Aorta (tissue), 5 donors: ENCODE data around the gene SLC39A11. TPM values are rescaled to one million over a fixed set of nuclear protein-coding genes. Genes with fewer than 3 reads are reported as not detected.

Experiments
- ATAC-seq: fragments of 200-7000 bp; cut with Tn5 transposase; one replicate; pipeline ENCODE4 v1.9.1; 2022; ENCODE audit warnings: moderate library complexity; ENCODE audit not compliant: low FRiP score
- DNase-seq, 2 donors: peaks; one replicate each; pipeline ENCODE4 v3.0.0-alpha.2; 2020
- H3K27ac ChIP-seq, 2 donors: one replicate each; pipeline ENCODE4 v1.5.1; 2013; ENCODE audit warnings: low read length in 2 of 2, mild to moderate bottlenecking in 2 of 2, moderate library complexity in 2 of 2, control low read depth in 1 of 2, inconsistent platforms in 1 of 2, low read depth in 1 of 2
- H3K27me3 ChIP-seq, 2 donors: one replicate each; pipeline ENCODE4 v1.6.1; 2013; ENCODE audit warnings: control low read depth in 1 of 2, low read length in 1 of 2, mild to moderate bottlenecking in 1 of 2, moderate library complexity in 1 of 2; ENCODE audit not compliant: insufficient read depth in 2 of 2, control insufficient read depth in 1 of 2
- H3K36me3 ChIP-seq, 2 donors: one replicate each; pipeline ENCODE4 v1.6.1; 2013; ENCODE audit warnings: control low read depth in 1 of 2, low read length in 1 of 2, mild to moderate bottlenecking in 1 of 2; ENCODE audit not compliant: insufficient read depth in 2 of 2, control insufficient read depth in 1 of 2
- H3K4me1 ChIP-seq, 2 donors: one replicate each; pipeline ENCODE4 v1.6.1; 2013; ENCODE audit warnings: low read length in 2 of 2, control low read depth in 1 of 2, mild to moderate bottlenecking in 1 of 2, moderate library complexity in 1 of 2; ENCODE audit not compliant: insufficient read depth in 2 of 2, control insufficient read depth in 1 of 2
- H3K4me3 ChIP-seq, 2 donors: one replicate each; pipeline ENCODE4 v1.5.1; 2013; ENCODE audit warnings: low read length in 2 of 2, control low read depth in 1 of 2, mild to moderate bottlenecking in 1 of 2
- H3K9me3 ChIP-seq: one replicate; pipeline ENCODE4 v1.6.1; 2013; ENCODE audit warnings: mild to moderate bottlenecking, low read length; ENCODE audit not compliant: control insufficient read depth
- WGBS, 2 donors: extraction: QIAGEN DNeasy Blood & Tissue Kit; methylation state at CpG; one replicate each; pipeline ENCODE4 v1.1.7; 2013; 5-methylcytosine and 5-hydroxymethylcytosine counted together
- intact Hi-C, 2 donors: fragments of 100-400 bp; cut with DNase I; formaldehyde crosslinking; loops; one replicate each; pipeline versions ENCODE4 v1.14.2 to v1.15.0; 2022
- polyA plus RNA-seq, 2 donors: library from polyadenylated mRNA; stranded (reverse); fragments of 200-250 nt; gene quantifications; one replicate each; pipeline ENCODE4 v1.2.3, GENCODE V29; 2013
- total RNA-seq, 2 donors: library from RNA; stranded (reverse); fragmentation: NEBNext Ultra II Directional; extraction: Animal tissue kit (Norgen Biotek cat#: 25700); gene quantifications; one replicate each; pipeline ENCODE4 v1.2.1, GENCODE V29; 2021
- donor health status: healthy with polysubstance abuse.
- donor health status: Bipolar disorder and iron deficiency.
- donor health status: DM: no; HTN: no; CAD: no.
- donor health status: DM: no; HTN: no; CAD: no.
- donor health status: DM: yes; HTN: yes; CAD: no.

The SLC39A11 gene
- total and polyA plus RNA-seq, 4 donors = 9.3 to 31.8 (median 17.5) TPM

DNA sequence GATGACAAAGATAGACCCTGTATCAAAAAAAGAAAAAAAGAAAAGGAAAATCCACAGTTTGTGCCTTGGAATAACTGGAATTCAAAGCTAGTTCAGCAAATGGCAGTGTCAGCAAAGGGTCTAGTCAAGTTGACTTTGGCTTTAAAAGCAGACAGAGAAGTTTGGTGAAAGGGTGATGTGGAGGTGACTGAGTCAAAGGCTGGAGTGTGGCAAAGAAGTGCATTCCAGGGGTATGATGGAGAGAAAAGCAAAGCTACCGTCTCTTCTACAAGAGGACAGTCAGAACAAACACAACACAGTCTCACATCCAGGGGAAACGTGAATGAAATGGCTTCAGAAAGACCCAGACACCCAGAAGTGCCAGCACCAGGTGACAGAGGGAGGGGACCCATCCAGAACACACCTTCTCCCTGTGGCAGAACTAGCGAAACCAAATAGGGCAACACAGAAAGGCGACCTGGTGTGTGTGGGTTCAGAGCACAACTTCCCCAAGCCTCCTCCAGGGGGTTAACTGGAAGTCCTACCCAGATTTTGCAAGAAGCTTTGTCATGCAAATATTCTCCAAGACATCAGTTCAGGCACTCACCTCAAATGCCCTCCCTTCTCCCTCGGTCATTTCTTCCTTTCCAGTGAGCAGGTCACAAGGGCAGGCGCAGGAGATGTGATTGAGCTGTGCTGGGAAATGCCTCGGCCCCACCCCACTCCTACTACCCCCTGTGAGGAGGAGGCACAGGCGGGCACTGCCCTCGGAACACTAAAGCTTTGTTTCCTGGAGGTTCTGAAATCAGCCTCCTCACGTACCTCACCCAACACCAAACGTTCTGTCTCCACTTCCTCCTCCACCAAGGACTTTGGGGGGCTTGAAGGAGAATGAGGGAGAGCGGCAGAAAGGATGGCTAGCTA is 489.7 kb downstream of the SLC39A11 start:
- Histone ChIP-seq H3K36me3 (no peaks in the 10 kb centered on the region), H3K27ac (no peak overlapping the region), H3K27me3 (no peaks in the 10 kb centered on the region), H3K4me1 (no peaks in the 10 kb centered on the region), H3K4me3 (no peak overlapping the region), H3K9me3 (no peaks in the 10 kb centered on the region)
- WGBS, 2 donors = 34 to 39% methylated on average over 12 of the region's 12 CpGs
- no peak for ATAC-seq
- intact Hi-C loops = no loop called here
- no peak for DNase-seq

- WGBS, 2 donors = 58 to 71% methylated on average over 4 of the region's 4 CpGs
- Histone ChIP-seq H3K36me3 (no peaks in the 10 kb centered on the region), H3K27me3 (no peaks in the 10 kb centered on the region), H3K27ac (no peak overlapping the region), H3K9me3 (no peaks in the 10 kb centered on the region), H3K4me3 (no peak overlapping the region), H3K4me1 (no peaks in the 10 kb centered on the region)
- intact Hi-C loops = no loop called here
- DNase-seq (no peak), ATAC-seq (no peak)
Measured at GRCh38 chr17:72600934-72601333, 491.6 kb downstream of the SLC39A11 start.

DNA sequence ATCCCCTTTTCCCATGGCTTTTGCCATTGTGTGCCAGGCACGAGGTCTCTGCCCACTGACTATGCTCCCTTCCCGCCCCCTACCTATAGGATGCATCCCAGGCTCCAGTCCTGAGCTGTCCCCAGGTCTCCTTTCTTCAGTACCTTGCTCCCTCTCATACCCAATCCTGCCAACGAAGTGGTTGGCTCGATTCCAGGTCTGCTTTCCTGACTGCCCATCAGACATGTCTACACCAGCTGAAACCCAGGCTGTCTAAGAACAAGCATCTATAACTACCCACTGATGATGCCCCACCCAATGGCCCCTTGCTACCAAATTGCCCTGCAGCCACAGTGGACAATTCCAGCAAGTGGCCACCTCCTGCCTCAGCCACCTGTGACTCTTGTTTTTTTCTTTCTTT is 492.6 kb downstream of the SLC39A11 start:
- DNase-seq (no peak), ATAC-seq (no peak)
- Histone ChIP-seq H3K9me3 (no peaks in the 10 kb centered on the region), H3K4me1 (no peaks in the 10 kb centered on the region), H3K4me3 (no peak overlapping the region), H3K27ac (no peak overlapping the region), H3K36me3 (no peaks in the 10 kb centered on the region), H3K27me3 (no peaks in the 10 kb centered on the region)
- intact Hi-C loops = no loop called here
- 55 to 62% methylated on average over 4 of the region's 4 CpGs for WGBS, 2 donors

DNA sequence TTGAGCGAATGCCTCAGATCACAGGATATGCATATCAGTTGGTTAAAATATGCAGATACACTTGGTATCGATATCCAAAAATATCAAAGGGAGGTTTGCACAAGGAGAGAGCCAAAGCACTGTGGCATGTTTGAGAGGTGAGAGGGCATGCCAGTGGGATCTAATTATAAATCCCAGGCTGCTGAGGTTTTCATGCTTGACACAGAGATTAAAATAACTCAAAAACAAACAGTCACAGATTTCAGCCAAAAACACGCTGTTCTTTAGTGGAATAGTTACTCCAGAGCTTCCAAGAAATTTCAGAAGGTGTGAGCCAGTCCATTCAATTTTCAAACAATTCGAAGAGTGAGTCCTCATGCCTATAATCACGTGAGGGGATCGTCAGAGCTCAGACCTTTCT is 493.8 kb downstream of the SLC39A11 start:
- Histone ChIP-seq H3K27ac (no peak overlapping the region), H3K4me3 (no peak overlapping the region), H3K36me3 (no peaks in the 10 kb centered on the region), H3K27me3 (no peaks in the 10 kb centered on the region), H3K4me1 (no peaks in the 10 kb centered on the region), H3K9me3 (no peaks in the 10 kb centered on the region)
- WGBS, 2 donors = 8 to 18% methylated on average over 6 of the region's 6 CpGs
- DNase-seq (no peak), ATAC-seq (no peak)
- intact Hi-C loops = no loop called here

DNA sequence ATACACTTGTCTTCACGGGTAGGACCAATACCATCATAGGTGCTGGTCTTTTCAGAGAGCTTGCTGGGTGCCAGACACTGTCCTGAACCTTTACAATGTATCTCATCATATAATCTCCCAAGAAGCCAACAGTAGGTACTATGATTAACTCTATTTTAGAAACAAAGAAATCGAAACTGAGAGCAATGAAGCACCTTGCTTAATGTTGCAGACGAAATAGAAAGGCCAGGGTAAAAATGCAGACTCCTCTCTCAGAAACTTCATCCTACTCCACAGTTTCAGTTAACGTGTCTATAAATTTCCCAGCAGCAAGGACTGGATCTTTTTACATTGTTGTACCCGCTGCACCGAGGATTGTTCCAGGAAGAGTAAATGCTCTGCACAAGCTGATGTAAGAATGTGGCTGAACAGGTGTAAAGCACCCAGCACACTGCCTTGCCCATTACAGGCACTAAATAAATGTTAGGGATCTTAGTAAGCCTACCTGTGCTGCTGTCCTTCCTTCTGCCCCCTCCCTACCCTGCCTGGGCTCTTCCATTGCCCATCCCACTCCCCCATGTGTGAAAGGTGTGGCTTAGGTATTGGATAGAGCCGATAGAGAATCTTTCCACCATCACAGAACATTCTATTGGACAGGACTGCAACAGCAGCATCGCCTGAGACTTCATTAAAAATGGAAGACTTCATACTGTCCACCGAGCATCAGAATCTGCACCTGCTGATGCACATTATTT is 495.0 kb downstream of the SLC39A11 start:
- no peak for ATAC-seq
- Histone ChIP-seq H3K9me3 (no peaks in the 10 kb centered on the region), H3K27ac (no peak overlapping the region), H3K4me1 (no peaks in the 10 kb centered on the region), H3K27me3 (peaks cover 0 to 1% of the 10 kb centered on the region in 2 donors), H3K36me3 (no peaks in the 10 kb centered on the region), H3K4me3 (no peak overlapping the region)
- DNase-seq = no peak
- intact Hi-C loops = no loop called here
- 75 to 78% methylated on average over 9 of the region's 9 CpGs for WGBS, 2 donors

Other genes starting within 250 kb of the SLC39A11 start
- gene SSTR2, start 72.3 kb upstream of the SLC39A11 start, total RNA-seq = 1 to 10 TPM; 2.0 to 3.0 TPM
- gene SSTR2, start 72.3 kb upstream of the SLC39A11 start, polyA plus RNA-seq = under 1 TPM; 0.13 to 0.26 TPM
- 10 to 100 TPM; 36.0 to 43.4 TPM for gene COG1, start 100.4 kb upstream of the SLC39A11 start, total RNA-seq
- 10 to 100 TPM in 1 of 2 donors, 1 to 10 TPM in 1; 7.9 to 22.5 TPM for gene COG1, start 100.4 kb upstream of the SLC39A11 start, polyA plus RNA-seq
- under 1 TPM in 1 of 2 donors, not detected in 1; 0.81 TPM for gene CPSF4L, start 169.2 kb upstream of the SLC39A11 start, total RNA-seq
- gene CPSF4L, start 169.2 kb upstream of the SLC39A11 start, polyA plus RNA-seq = not detected
- 10 to 100 TPM; 62.8 to 73.7 TPM for gene CDC42EP4, start 219.3 kb upstream of the SLC39A11 start, total RNA-seq
- gene CDC42EP4, start 219.3 kb upstream of the SLC39A11 start, polyA plus RNA-seq = 10 to 100 TPM; 23.6 to 23.8 TPM